ENCODE results near the gene SH3TC1.

SH3TC1 gene

GRCh38 chr4:8181844-8182243 lies 17.2 kb upstream of the SH3TC1 start:
- no peak for DNase-seq

DNA sequence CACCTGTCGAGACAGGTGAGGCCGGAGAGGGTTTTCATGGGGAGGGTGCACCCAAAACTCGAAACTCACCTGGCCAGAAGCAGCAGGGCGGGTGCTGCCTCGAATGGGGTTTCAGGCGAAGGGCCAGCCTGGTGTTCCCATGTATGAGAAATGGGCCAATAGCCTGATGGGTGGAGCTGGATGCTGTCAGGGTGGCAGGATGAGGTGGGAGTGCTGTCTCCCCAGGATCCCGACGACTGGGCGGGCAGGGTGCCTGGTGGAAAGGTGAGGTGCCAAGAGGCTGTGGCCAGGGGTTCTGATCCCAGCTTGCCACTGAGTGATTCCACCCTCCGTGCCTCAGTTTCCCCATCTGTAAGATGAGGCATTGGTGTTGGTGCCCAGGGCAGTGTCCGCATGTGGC lies 16.8 kb upstream of the SH3TC1 start:
- no peak for DNase-seq

DNA sequence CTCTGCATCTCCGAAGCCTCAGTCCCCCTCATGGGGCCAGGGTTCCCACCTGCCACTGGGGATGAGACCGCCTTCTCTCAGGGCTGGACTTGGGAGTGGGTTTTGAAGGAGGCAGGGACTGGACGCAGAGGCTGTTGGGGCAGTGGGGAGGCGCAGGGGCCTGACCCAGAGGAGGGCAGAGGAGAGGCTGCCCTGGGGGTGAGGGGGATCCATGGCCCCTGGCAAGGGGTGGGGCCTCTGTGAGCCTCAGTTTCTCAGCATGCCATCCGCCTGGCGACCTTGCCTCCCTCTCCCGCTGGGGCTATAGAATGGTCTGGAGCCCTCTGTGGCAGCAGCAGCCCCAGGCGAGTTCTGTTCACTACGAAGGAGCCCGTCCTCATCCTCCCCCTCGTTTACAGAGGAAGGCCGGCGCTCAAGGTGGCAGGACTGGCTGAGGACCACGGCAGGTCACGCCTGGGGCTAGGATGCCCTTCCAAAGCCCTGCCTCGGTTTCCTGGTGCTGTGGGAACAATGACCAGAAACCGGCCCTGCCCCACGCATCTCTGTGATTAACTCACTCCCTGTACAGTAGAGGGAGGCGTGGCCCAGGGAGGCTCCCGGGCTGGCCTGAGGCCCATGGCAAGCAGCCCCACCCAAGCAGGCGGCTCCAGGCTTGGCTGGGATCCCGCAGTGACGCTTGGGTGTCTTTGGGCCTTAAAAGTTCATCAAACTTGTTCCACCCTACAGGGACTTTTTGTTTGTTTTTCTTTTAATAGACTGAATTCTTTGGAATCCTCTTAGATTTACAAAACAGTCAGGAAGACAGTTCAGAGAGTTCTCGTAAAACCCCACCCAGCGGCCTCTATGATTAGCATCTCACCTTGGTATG lies 16.0 kb upstream of the SH3TC1 start:
- no peak for DNase-seq

DNA sequence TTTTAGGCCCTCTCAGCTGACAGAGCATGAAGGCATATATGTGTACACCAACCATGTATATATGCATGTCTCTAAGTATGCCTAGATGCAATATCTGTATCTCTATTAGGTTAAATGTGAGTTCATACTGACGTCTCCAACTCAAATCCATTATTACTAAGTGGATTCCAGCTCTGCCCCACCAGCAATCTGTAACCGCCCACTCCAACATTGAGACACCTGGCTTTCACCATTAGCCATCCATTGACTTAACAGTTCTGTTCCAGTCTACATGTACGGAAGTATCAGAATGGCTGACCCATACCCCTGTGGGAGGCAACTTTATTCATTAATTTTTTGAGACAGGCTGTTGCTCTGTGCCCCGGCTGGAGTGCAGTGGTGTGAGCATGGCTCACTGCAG lies 15.0 kb upstream of the SH3TC1 start:
- DNase-seq: no peak

DNA sequence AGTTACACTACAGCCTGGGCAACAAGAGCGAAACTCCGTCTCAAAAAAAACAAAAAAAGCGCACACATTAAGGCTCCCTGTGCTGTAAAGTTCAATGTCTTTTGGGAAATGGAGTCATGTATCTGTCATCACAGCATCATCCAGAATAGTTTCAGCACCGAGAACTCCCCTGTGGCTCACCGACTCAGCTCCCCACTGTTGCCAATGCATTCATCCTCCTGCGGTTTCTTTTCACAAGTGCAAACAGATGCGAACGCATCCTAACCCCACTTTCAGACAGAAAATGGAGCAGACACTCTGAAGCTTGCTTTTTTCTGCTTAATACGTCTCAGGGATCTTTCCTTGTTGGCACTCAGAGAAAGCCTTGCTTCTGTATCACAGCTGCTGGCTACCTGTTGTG lies 13.8 kb upstream of the SH3TC1 start:
- DNase-seq: no peak

DNA sequence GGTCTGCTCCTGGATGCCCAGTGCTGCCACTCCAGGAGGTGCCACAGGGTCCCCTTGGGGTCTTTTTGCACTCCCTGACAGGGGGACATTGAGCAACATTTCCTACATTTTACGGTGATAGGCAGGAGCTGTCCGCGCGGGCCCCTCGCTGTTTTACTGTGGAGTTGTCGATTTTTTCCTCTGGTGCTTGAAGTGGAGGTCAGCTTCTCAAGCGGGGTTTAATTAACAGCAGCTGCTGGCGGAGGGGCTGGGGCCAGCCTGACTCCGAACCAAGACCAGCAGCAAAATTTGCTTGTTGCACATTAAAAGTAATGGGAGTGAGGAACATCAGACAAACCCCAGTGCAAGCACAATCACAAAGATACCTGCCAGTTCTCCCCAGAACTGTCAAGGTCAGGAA lies 13.2 kb upstream of the SH3TC1 start:
- no peak for DNase-seq

DNA sequence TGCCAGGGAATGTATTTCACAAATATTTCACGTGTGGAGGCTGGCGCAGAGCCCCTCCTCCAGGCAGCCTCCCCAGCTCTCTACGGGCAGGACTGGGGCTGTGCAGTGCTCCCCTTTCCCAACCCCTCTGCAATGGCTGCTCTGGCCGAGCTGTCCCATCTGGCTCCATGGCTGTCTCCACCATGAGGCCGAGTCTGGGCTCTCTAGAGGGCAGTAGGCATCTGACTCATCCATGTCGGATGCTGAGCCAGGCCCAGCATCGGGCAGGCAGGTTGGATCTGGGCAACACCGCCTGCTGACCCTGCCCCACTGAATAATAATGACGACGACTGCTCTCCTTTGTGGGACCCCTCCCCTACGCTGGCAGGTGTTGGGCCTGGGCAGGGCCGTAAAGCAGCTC lies 11.0 kb upstream of the SH3TC1 start:
- DNase-seq: no peak

DNA sequence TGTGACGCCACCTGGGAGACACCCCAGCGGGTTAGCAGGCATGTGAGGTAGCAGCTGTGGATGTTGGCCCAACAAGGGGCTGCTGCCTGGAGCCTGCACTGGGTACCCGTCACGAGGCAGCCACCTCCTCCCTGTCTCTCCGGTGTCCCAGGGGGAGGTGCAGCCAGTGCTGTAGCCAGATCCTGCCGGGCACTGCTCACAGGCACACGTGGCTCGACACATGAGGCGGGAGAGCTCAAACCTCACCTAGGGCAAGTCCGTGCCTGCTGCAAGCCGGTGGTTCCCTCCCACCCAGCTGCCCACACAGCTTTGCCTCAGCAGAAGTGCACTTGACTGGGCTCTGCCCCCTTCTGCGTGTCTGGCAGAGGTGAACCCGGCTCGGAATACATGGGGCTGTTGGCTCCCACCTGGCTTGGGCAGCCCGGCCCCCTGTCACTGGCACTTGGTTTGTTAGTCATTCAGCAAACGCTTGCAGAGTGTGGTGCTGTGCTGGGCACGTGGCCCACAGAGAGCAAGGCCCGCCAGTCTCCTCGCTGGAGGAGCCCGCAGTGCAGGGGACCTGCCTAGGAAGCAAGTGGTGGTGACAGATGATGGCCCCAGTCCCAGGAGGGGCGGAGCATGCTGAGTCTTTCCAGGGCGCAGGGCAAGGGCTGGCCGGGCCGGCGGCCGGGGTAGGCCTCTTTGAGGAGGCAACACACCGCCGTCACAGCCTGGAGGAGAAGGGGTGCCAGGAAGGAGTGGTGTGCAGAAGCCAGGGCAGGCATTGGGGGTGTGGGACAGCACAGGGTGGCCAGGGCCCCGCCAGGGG lies 10.1 kb upstream of the SH3TC1 start:
- DNase-seq: peak; percentile 91

DNA sequence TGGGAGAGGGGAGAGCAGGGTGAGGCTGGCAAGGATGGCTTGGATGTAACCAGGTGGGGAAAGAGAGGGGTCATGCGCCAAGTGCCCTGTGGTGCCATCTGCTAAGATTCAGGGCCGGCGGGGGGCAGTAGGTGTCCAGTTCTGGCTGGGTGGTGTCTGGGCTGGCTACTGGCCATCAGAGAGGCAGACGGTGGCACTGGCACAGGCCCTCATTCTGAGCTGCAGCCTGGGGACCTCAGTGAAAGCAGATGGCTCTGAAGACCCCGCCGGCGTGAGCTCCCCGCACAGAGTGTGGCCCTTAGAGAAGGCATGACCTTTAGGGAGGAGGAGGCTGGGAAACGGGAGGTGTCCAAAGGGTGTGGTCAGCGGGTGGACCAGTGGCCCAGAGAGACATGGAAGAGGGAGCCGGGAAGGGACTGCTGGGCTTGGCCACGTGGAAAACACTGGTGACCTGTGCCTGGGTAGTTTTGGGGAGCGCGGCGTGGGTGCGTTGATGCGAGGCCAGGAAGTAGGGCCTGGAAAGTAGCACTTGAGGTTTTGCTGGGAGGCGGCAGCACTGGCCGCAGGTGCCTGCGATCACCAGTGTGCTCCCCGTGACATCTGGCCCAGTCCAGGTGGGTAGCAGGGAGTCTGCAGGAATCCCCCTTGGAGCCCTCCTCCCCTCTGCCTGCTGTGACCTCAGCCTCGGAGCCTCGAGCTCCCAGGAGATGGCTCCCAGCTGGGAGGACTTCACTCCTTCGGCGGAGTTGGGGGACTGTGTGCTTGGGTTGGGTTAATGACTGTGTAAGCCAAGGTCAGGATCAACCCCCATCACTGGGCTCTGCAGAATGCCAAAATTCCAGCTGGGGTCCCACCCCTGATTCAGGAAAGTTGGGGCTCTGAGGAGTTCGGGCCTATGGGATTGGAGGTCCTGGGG lies 9.3 kb upstream of the SH3TC1 start:
- DNase-seq: no peak

DNA sequence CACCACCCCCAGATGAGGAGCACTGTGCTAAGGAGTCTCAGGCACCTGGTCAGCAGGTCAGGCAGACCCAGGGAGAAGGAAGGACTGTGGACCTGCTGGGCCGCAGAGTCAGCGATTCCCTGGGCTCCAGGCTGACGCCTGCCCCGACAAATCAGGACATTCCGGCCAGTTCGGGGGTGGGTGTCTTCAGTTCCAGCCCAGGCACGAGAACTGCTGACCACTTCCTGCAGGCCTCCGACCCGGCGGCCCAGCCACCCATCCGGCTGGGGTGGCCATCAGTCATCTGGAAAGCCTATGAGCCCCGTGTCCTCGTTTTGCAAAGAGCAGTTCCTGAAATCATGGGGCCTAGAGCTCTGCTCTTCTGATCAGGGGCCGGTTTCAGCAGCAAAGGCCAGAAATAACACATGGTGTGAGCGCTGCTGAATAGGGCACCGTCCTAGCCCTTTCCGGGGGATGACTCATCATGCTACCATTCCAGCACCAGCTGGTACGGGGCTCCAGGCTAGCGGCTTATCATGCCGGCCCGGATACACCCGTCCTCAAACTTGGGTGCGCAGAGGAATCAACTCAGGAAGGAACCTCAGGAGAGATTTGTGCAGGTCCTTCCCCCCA lies 7.8 kb upstream of the SH3TC1 start:
- no peak for DNase-seq

DNA sequence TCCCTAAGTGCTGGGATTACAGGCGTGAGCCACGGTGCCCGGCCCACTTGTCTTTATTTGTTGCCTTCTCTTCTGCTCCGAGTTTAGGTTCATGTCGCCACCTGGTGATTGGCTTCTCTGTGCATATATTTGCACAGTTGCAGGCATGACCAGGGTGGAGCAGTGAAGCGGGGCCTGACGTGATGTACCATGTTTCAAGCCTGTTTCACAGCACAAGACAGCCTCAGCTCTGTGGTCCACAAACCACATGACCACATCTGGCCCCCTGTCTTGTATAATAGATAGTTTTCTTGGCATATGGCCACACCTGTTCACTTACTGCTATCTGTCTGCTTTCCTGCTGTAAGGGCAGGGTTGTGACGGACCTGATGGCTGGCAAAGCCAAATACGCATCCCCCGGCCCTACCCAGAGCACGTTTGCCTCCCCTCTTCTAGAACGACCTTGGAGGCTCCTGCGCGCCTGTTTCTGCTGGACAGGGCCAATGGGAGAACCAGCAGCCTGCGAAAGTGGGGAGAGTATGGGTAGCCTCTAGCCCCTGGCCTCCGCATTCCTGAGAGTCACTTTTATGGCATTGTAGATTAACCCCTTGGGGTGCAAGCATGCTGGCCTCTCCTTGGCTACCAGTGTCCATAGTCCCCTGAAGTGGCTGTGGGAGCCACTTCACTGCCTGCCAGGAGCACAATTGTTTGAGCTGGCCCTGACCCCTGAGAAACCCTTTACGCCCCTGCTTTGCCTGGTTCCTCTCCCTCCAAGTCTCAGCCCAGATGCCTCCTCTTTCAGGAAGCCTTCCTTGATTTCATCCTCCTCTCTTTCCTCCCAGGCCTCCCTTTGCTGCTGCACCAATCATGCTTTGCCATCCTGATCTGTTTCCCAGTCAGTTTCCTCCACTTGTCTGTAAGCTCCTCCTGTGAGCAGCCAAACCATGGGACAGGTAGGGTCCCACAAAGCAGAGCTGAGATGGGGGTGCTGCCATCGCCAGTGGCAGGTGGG lies 6.0 kb upstream of the SH3TC1 start:
- DNase-seq: no peak

DNA sequence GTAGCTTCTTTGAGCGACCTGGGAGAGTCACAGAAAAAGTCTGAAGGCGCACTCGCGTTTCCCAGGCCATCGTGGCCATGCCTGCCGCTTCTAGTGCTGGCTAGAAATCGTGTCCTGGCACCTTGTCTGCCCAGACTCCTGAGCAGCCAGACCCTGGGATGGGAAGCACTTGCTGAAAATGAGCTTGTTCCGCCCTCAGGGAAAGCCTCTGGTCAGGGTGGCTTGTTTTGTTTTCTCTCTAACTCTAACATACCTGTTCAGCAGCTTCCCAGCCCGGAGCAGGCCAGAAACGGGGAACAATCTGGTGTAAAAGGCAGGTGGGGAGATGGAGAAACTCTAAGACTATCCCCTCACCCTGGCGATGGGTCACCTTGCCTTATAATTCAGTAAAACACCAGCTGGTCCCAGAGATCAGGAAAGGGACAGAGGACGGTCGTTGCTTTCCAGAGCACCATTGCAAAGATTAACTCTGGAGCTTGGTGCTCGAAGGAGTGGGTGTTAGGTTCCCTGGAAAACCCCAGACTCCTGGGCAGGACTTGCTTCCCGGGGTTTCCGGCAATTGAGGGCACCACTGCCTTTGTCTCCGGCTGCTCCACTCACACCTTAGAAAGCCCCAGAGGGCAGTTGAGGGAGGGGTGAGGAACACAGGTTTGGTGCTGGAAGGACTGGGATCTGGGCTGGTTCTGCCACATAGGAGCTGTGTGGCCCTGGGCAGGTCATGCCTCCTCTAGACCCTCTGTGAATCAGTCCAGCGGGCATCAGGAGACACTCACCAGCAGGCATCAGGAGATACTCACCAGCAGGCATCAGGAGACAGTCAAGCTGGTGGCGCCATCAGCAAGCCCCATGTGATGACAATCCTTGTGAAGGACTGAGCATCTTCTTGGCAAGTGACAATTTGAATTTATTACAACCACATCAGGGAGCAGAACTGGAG lies 4.5 kb upstream of the SH3TC1 start:
- no peak for DNase-seq

DNA sequence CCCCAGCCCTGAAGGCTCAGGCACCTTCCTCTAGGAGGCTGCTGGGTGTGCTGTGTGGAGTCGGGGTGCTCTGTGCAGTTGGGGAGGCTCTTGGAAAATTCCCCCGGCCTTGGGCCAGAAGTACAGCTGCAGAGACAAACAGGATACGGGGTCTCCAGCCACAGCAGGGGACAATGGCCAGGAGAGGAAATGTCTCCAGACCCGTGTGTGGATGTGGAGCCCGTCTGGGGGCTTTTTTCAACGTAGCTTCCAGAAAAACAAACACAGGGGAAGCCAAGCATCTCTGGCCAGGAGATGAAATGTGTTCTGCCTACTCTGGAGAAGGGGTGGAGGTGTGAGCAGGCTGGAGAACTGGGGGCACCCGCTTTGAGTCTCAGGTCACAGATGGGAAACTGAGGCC lies 3.7 kb upstream of the SH3TC1 start:
- DNase-seq: no peak

GRCh38 chr4:8195841-8196458 lies 3.1 kb upstream of the SH3TC1 start:
- no peak for DNase-seq

DNA sequence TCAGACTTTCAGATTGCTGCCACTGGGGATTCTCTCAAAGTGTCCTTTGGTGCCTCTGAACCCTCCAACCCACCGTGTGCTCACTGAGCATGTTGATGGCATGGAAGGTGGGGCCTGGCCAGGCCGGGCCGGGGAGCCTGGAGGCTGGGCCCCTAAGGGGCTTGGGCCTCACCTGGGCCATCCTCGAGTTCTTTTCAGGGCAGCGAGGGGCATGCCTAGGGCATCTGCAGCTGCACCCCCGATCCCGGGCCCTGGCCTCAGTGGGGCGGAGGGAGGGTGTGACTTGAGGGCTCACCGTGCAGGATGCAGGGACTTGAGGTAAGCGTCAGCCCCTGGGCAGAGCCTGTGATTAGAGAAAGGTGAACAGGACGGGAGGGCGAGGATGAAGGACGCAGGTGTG lies 1.6 kb upstream of the SH3TC1 start:
- no peak for DNase-seq

GRCh38 chr4:8198206-8198905 lies 734 bp upstream of the SH3TC1 start:
- DNase-seq: no peak

DNA sequence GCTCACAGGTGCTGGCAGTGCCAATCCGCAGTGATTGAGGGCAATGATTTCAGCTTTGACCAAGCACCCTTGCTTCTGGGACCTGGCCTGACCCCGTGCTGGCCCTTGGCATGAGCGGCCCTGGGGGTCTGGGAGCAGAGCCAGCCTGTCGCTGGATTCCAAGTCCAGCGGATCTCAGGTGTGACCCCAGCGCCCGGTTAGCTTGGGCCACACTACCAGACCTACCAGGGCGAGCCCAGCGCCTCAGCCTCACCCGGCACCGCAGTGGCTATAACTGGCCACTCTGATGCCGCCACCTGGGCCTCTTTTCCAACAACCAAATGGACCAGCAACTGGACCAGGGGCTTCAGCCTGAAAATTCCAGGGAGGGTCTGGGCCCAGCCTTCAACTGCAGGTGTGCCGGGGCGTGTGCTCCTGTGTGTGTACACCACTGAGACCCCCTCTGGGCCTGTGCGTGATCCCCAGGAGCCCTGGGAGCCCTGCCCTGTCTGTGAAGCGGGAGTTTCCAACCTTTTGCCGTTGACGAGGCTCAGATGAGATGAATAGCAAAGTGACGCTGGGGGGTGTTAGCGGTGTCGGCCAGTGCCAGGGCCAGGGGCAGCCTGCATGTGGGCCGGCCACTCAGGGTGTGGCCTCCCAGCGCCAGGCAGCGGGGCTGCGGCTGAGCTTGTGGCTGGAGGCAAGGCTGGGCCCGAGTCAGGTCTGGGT lies 658 bp downstream of the SH3TC1 start:
- DNase-seq: no peak

DNA sequence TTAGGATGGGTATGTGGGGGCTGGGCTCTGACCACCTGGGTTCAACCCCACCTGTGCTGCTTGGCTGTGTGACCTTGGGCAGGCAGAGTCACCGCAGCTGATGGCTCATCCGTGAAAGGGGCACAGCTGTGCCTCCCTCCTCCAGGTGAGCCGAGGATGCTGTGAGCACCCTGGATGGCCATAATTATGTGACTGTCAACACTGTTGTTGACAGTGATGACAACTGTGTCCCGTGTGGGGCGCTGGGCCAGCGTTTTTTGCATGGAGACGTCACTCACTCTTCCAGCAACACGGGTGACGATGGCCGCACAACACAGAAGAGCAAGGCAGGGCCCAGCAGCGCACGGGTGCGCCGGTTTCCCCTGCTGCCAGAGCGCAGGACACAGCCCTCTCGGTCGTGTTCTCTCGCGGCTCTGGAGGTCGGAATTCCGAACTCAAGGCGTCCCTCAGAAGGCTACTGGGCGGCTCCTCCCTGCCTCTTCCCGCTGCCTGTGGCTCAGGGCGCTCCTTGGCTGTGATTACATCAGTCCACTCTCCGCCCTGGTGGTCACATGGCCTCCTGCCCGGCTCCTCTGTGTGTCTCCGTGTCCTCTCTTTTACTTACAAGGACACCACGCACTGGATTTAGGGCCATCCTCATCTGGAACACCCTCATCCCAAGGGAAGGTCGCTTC lies 1.3 kb downstream of the SH3TC1 start:
- DNase-seq: no peak
